NCI-H748 treated with DMSO at 0.1 percent for 48 hours (cell line): ENCODE results near the gene SERPINA4.

Experiments
- DNase-seq: peaks from one replicate; lab custom pipeline; 2025; lab: John Stamatoyannopoulos, UW

SERPINA4 gene

GRCh38 chr14:94560751-94561655 is at the start of gene SERPINA4:
Gene SERPINA4, plus strand, starts transcription at chr14:94561442. Its CDS starts 2,041 bp downstream, at chr14:94563483.
- no peak for DNase-seq

GRCh38 chr14:94514351-94514750 is 46.9 kb upstream of the SERPINA4 start:
- no peak for DNase-seq

GRCh38 chr14:94515426-94515825 is 45.8 kb upstream of the SERPINA4 start:
- no peak for DNase-seq

GRCh38 chr14:94515856-94516255 is 45.4 kb upstream of the SERPINA4 start:
- DNase-seq = no peak

GRCh38 chr14:94517248-94517640 is 44.0 kb upstream of the SERPINA4 start:
- no peak for DNase-seq

GRCh38 chr14:94517641-94518257 is 43.5 kb upstream of the SERPINA4 start:
- no peak for DNase-seq

- DNase-seq = no peak
Measured at GRCh38 chr14:94521375-94522114, 39.7 kb upstream of the SERPINA4 start.

- no peak for DNase-seq
Measured at GRCh38 chr14:94522115-94522724, 39.0 kb upstream of the SERPINA4 start.

- no peak for DNase-seq
Measured at GRCh38 chr14:94523265-94523664, 38.0 kb upstream of the SERPINA4 start.

GRCh38 chr14:94524093-94524492 is 37.1 kb upstream of the SERPINA4 start:
- no peak for DNase-seq

GRCh38 chr14:94531187-94531586 is 30.1 kb upstream of the SERPINA4 start:
- DNase-seq = no peak

GRCh38 chr14:94532447-94532846 is 28.8 kb upstream of the SERPINA4 start:
- DNase-seq = no peak

- DNase-seq = no peak
Measured at GRCh38 chr14:94535506-94535905, 25.7 kb upstream of the SERPINA4 start.

GRCh38 chr14:94536836-94537235 is 24.4 kb upstream of the SERPINA4 start:
- DNase-seq = no peak

- no peak for DNase-seq
Measured at GRCh38 chr14:94538070-94538740, 23.0 kb upstream of the SERPINA4 start.

GRCh38 chr14:94539181-94539580 is 22.1 kb upstream of the SERPINA4 start:
- no peak for DNase-seq

- no peak for DNase-seq
Measured at GRCh38 chr14:94540031-94540794, 21.0 kb upstream of the SERPINA4 start.

- no peak for DNase-seq
Measured at GRCh38 chr14:94541234-94541975, 19.8 kb upstream of the SERPINA4 start.

GRCh38 chr14:94542111-94542810 is 19.0 kb upstream of the SERPINA4 start:
- DNase-seq = no peak
